Measurements from ENCODE around the gene SUPT7L.

GRCh38 chr2:27672723-27673486 lies 9.5 kb upstream of the SUPT7L start:
- TF ChIP-seq, protein P1, sequence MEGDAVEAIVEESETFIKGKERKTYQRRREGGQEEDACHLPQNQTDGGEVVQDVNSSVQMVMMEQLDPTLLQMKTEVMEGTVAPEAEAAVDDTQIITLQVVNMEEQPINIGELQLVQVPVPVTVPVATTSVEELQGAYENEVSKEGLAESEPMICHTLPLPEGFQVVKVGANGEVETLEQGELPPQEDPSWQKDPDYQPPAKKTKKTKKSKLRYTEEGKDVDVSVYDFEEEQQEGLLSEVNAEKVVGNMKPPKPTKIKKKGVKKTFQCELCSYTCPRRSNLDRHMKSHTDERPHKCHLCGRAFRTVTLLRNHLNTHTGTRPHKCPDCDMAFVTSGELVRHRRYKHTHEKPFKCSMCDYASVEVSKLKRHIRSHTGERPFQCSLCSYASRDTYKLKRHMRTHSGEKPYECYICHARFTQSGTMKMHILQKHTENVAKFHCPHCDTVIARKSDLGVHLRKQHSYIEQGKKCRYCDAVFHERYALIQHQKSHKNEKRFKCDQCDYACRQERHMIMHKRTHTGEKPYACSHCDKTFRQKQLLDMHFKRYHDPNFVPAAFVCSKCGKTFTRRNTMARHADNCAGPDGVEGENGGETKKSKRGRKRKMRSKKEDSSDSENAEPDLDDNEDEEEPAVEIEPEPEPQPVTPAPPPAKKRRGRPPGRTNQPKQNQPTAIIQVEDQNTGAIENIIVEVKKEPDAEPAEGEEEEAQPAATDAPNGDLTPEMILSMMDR (conservative IDR thresholded peaks at IDR 0.05), result no peak
- TF ChIP-seq ZFX (IDR thresholded peaks at IDR 0.05), result no peak
